ENCODE data around the gene LAMA2. TPM values are rescaled to one million over a fixed set of nuclear protein-coding genes. Genes with fewer than 3 reads are reported as not detected.

Gene LAMA2
- total and polyA plus RNA-seq, 2 donors (not counting 3 experiments of a cell fraction or from before 2014, with no cell fraction given): 0.51 to 0.75 TPM

GRCh38 chr6:128888444-128889175 is 5.7 kb downstream of the LAMA2 start:
- H3K9me1 ChIP-seq (replicated peaks; ENCODE audit: control insufficient read depth, extremely low read depth, insufficient read depth, low read length): no peaks in the 10 kb centered on the region
- H3K9me3 ChIP-seq (replicated peaks; ENCODE audit: control insufficient read depth, insufficient read depth, low read length): no peaks in the 10 kb centered on the region
- BruUV-seq (replicated peaks): no TSS peak
- H3K4me3 ChIP-seq (replicated peaks in 1 of 3; ENCODE audit: insufficient read depth in 1 of 3, low read depth in 1 of 3, low read length in 3 of 3): no peak overlapping the region
- H2AFZ ChIP-seq (ENCODE audit: low read depth, low read length): no peak overlapping the region
- FAIRE-seq (no peak), DNase-seq (ENCODE audit: low read depth, low spot score) (no peak)
- CTCF ChIA-PET: interaction anchor here (1.2 kb wide), 1 partner anchor 81 kb away, joined by 4 read pairs; no protein-coding TSS in a partner anchor
- intact Hi-C loops (cut with micrococcal nuclease): no loop called here
- no peaks in the 10 kb centered on the region for H4K20me1 ChIP-seq (replicated peaks; ENCODE audit: control insufficient read depth, extremely low read depth, insufficient read depth, low read length)
- H3K27ac ChIP-seq (ENCODE audit: insufficient read depth, low read depth, low read length): no peak overlapping the region
- no peak overlapping the region for H3K9ac ChIP-seq (replicated peaks; ENCODE audit: extremely low read depth, insufficient read depth, low read length)
- TF ChIP-seq GATA2 (IDR thresholded peaks at IDR 0.05; ENCODE audit: insufficient read depth, insufficient read length, low read depth, low read length) (no peak), MYC (IDR thresholded peaks at IDR 0.05; ENCODE audit: low read depth, low read length) (no peak), CTCF (IDR thresholded peaks at IDR 0.05; ENCODE audit: extremely low read depth in 1 of 2, insufficient read depth in 1 of 2, low read depth in 1 of 2, low read length in 2 of 2) (no peak), POLR2A (IDR thresholded peaks at IDR 0.05; ENCODE audit: low read depth, low read length) (no peak), EZH2 (IDR thresholded peaks at IDR 0.05; ENCODE audit: borderline replicate concordance, low read depth, low read length, severe bottlenecking) (no peak), JUN (IDR thresholded peaks at IDR 0.05; ENCODE audit: borderline replicate concordance, insufficient read depth, insufficient read length, low read depth) (no peak), FOS (IDR thresholded peaks at IDR 0.05; ENCODE audit: borderline replicate concordance, insufficient read depth, low read length) (no peak), MAX (IDR thresholded peaks at IDR 0.05; ENCODE audit: insufficient read depth, insufficient read length) (no peak), POLR2AphosphoS5 (IDR thresholded peaks at IDR 0.05; ENCODE audit: insufficient read depth, low read depth, low read length) (no peak)
- POLR2A ChIA-PET: no interaction called here
- dilution Hi-C loops (cut with MboI; ENCODE audit: extremely low pct_ligation_motif_present, low sequenced_read_pairs): no loop called here
- no peaks in the 10 kb centered on the region for H3K79me2 ChIP-seq (ENCODE audit: control insufficient read depth, insufficient read depth, low read length)
- H3K4me1 ChIP-seq (ENCODE audit: control insufficient read depth, extremely low read depth, insufficient read depth, low read length): no peaks in the 10 kb centered on the region
- no peaks in the 10 kb centered on the region for H3K36me3 ChIP-seq (ENCODE audit: control insufficient read depth in 2 of 2, extremely low read depth in 1 of 2, insufficient read depth in 2 of 2, low read length in 2 of 2)
- H3K27me3 ChIP-seq (ENCODE audit: control insufficient read depth in 2 of 2, insufficient read depth in 2 of 2, low read length in 2 of 2): peaks cover 5 to 22% of the 10 kb centered on the region in 2 experiments
- no peak overlapping the region for H3K4me2 ChIP-seq (ENCODE audit: insufficient read depth, low read length)

All from endothelial cell of umbilical vein (primary cell).